Right lobe of liver (tissue), 6 donors: ENCODE measurements around the gene RHOH. TPM values are rescaled to one million over a fixed set of nuclear protein-coding genes. Genes with fewer than 3 reads are reported as not detected.

Experiments used
- ATAC-seq, 4 donors: fragments of 200-7000 bp; cut with Tn5 transposase; one replicate each; pipeline ENCODE4 v1.9.1; 2020; ENCODE audit warnings: mild to moderate bottlenecking in 4 of 4, moderate library complexity in 4 of 4
- DNase-seq, 3 donors: peaks; one replicate each; pipeline ENCODE4 v3.0.0-alpha.2; 2020
- H3K27ac ChIP-seq, 3 donors: fragments of 200-600 bp; one replicate each; pipeline ENCODE4 v1.8.0; 2022
- H3K27me3 ChIP-seq, 2 donors: fragments of 200-600 bp; one replicate each; pipeline ENCODE4 v1.8.0; 2022
- H3K36me3 ChIP-seq, 4 donors: fragments of 200-600 bp; sonication (generic) in 1 of 4; one replicate each; pipeline versions ENCODE4 v1.5.1 to v1.8.0; 2017 to 2022; ENCODE audit warnings: control low read depth in 1 of 4
- H3K4me1 ChIP-seq, 4 donors: fragments of 200-600 bp; sonication (generic) in 1 of 4; one replicate each; pipeline versions ENCODE4 v1.5.1 to v1.8.0; 2017 to 2022; ENCODE audit warnings: control low read depth in 1 of 4
- H3K4me3 ChIP-seq, 3 donors: fragments of 200-600 bp; one replicate each; pipeline ENCODE4 v1.8.0; 2022
- H3K9me3 ChIP-seq, 4 donors: fragments of 200-600 bp; sonication (generic) in 1 of 4; one replicate each; pipeline versions ENCODE4 v1.5.1 to v1.8.0; 2017 to 2022; ENCODE audit warnings: control low read depth in 1 of 4
- POLR2A ChIP-seq: fragments of 450-650 bp; IDR thresholded peaks from one replicate; pipeline ENCODE4 v1.6.1; 2017; ENCODE audit warnings: antibody characterized with exemption, mild to moderate bottlenecking
- WGBS: methylation state at CpG from one replicate; pipeline ENCODE4 v1.1.6; 2018; ENCODE audit warnings: low coverage, low lambda C conversion rate; ENCODE audit not compliant: insufficient coverage; ENCODE audit errors: missing lambda C conversion rate; 5-methylcytosine and 5-hydroxymethylcytosine counted together
- intact Hi-C, 2 donors: fragments of 100-400 bp; cut with DNase I; formaldehyde crosslinking; loops; one replicate each; pipeline versions ENCODE4 v1.11.2 to v1.14.1; 2022
- total RNA-seq, 6 experiments: library from RNA; depleted of rRNA in 2 of 6; stranded (reverse); fragments of >200 nt in 2 of 6; fragmentation: NEBNext Ultra II Directional in 3 of 6; extraction: Animal tissue kit (Norgen Biotek cat#: 25700) in 3 of 6; gene quantifications; one replicate each; pipeline versions ENCODE4 v1.1.0 to v1.2.4, GENCODE V29; 2016 to 2023
- TF ChIP-seq, protein P1 (sequence below), 4 donors: fragments of 200-600 bp in 3 of 4; fragments of 450-650 bp in 1 of 4; IDR thresholded peaks; one replicate each; pipeline versions ENCODE4 v1.5.1 to v1.8.0; 2016 to 2022; ENCODE audit warnings: antibody characterized with exemption in 4 of 4, mild to moderate bottlenecking in 2 of 4
- donor health status: DM: no; HTN: yes; CAD: no.
- donor health status: DM: no; HTN: no; CAD: no.
- donor health status: DM: no; HTN: no; CAD: no.
- donor health status: DM: no; HTN: yes; CAD: no.
- donor health status: DM: no; HTN: yes; CAD: no.

The RHOH gene
- total RNA-seq, 6 experiments from 2014 or later: 0.25 to 1.2 (median 0.62) TPM

DNA sequence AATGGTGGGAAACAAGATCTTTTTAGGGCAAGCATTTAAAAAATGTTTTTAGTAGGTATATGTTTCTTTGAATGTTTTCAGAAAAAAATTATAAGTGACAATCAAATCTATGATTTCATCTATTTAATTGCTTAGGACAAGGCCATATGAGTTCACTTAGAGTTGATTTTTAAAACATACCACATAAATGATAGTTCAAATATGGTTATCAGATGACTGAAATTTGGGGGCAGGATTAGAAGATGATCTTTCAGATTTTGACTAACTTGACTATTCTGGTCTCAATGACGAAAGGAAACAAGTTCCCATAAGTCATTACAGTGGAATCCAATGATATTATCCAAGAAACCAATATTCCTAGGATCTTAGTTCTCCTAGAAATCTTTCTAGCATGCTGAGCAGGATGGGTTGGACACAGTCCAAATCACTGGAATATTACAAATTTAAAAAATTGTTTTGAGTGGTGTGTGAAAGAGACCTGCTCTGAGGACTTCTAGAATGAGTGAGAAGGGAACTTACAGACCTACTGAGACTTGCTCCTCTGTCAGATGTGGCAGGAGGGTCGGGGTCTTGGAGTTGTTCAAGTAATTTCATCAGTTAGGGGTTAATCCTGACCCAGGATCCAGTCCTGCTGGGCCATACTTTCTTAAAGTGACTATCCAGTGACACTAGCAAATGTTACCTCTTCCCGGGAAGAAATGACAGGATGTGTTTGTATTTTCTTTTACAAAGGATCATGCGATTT lies 20.0 kb downstream of the RHOH start:
- Histone ChIP-seq H3K9me3 (no peaks in the 10 kb centered on the region), H3K4me1 (no peaks in the 10 kb centered on the region), H3K36me3 (no peaks in the 10 kb centered on the region), H3K4me3 (no peak overlapping the region), H3K27ac (no peak overlapping the region), H3K27me3 (no peaks in the 10 kb centered on the region)
- DNase-seq (no peak), ATAC-seq (no peak)
- TF ChIP-seq POLR2A: no peak
- TF ChIP-seq, protein P1, sequence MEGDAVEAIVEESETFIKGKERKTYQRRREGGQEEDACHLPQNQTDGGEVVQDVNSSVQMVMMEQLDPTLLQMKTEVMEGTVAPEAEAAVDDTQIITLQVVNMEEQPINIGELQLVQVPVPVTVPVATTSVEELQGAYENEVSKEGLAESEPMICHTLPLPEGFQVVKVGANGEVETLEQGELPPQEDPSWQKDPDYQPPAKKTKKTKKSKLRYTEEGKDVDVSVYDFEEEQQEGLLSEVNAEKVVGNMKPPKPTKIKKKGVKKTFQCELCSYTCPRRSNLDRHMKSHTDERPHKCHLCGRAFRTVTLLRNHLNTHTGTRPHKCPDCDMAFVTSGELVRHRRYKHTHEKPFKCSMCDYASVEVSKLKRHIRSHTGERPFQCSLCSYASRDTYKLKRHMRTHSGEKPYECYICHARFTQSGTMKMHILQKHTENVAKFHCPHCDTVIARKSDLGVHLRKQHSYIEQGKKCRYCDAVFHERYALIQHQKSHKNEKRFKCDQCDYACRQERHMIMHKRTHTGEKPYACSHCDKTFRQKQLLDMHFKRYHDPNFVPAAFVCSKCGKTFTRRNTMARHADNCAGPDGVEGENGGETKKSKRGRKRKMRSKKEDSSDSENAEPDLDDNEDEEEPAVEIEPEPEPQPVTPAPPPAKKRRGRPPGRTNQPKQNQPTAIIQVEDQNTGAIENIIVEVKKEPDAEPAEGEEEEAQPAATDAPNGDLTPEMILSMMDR (IDR thresholded peaks at IDR 0.05): no peak
- intact Hi-C loops: no loop called here
- 60% methylated on average over 4 of the region's 4 CpGs for WGBS

DNA sequence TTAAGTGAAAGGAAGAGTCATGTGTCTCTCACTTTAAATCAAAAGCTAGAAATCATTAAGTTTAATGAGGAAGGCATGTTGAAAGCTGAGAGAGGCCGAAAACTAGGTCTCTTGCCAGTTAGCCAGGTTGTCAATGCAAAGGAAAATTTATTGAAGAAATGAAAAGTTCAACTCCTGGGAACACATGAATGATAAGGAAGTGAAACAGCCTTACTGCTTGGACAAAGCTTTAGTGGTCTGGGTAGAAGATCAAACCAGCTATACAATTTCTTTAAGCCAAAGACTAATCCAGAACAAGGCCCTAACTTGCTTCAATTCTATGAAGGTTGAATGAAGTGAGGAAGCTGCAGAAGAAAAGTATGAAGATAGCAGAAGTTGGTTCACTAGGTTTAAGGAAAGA lies 24.9 kb downstream of the RHOH start:
- no peaks in the 10 kb centered on the region for H3K36me3 ChIP-seq
- no peak overlapping the region for H3K4me3 ChIP-seq
- no peaks in the 10 kb centered on the region for H3K4me1 ChIP-seq
- intact Hi-C loops: no loop called here
- no peak overlapping the region for H3K27ac ChIP-seq
- ATAC-seq: no peak
- TF ChIP-seq POLR2A: no peak
- TF ChIP-seq, protein P1 (IDR thresholded peaks at IDR 0.05): no peak
- 62% methylated on average over 1 of the region's 1 CpG for WGBS
- no peaks in the 10 kb centered on the region for H3K9me3 ChIP-seq
- H3K27me3 ChIP-seq: no peaks in the 10 kb centered on the region
- no peak for DNase-seq

DNA sequence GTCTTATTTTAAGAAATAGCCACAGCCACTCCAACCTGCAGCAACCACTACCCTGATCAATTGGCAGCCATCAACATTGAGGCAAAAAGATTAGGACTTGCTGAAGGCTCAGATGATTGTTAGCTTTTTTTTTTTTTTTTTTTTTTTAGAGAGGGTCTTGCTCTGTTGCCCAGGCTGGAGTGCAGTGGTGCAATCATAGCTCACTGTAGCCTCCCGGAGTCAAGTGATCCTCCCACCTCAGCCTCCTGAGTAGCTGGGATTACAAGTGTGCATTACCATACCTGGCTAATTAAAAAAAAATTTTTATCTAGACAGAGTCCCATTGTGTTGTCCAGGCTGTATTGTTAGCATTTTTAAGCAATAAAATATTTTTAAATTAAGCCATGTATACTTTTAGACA lies 26.5 kb downstream of the RHOH start:
- DNase-seq: no peak
- Histone ChIP-seq H3K4me1 (no peaks in the 10 kb centered on the region), H3K27ac (no peak overlapping the region), H3K4me3 (no peak overlapping the region), H3K27me3 (no peaks in the 10 kb centered on the region), H3K36me3 (no peaks in the 10 kb centered on the region), H3K9me3 (no peaks in the 10 kb centered on the region)
- WGBS: 83% methylated on average over 1 of the region's 1 CpG
- TF ChIP-seq POLR2A: no peak
- TF ChIP-seq, protein P1 (IDR thresholded peaks at IDR 0.05): no peak
- intact Hi-C loops: no loop called here
- no peak for ATAC-seq

DNA sequence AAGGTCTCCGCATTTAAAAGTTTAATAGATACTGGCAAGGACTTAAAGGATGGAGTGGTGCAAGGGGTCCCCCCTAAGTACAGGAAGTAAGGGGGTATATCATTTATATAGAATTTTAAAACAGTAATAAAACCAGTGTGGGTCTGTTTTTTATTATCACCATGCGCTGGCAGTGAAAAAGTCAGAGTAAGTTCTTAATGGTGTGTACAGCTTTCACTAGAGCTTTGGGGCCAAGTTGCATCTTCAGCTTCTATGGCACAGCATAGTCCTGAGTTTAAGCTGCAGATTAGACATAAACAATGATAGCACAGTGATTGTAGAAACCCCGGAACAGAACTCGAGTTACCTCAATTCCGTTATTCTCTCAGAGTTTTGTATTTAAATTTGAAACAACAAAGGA lies 27.6 kb downstream of the RHOH start:
- Histone ChIP-seq H3K9me3 (no peaks in the 10 kb centered on the region), H3K36me3 (no peaks in the 10 kb centered on the region), H3K27ac (no peak overlapping the region), H3K4me3 (no peak overlapping the region), H3K4me1 (no peaks in the 10 kb centered on the region), H3K27me3 (no peaks in the 10 kb centered on the region)
- no peak for TF ChIP-seq POLR2A
- TF ChIP-seq, protein P1 (IDR thresholded peaks at IDR 0.05): no peak
- ATAC-seq (no peak), DNase-seq (no peak)
- 78% methylated on average over 5 of the region's 5 CpGs for WGBS
- intact Hi-C loops: no loop called here
